Measurements from ENCODE around the gene LSG1.
"Not testable (repeated sequence)": the region's sequence is repeated elsewhere in the genome, so short reads cannot be mapped to it uniquely, and the experiment has no call there.

The LSG1 gene

DNA sequence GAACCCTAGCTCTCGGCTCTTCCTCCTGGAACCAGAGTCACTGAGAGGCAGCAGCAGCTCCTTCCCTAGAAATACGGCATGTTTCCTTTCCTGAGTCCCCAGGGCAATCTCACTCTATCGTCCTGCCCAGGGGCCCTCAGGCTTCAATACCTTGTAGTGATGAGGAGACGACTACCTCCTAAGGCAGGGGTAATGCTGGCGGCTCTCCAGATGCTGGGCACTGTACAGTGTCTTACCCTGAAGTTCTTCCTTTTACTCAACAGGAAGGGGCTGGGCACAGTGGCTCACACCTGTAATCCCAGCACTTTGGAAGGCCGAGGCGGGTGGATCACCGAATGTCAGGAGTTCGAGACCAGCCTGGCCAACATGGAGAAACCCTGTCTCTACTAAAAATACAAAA is 52.2 kb downstream of the LSG1 start:
- no peak for DNase-seq (ENCODE audit: low read depth in 1 of 2, low spot score in 1 of 2)

DNA sequence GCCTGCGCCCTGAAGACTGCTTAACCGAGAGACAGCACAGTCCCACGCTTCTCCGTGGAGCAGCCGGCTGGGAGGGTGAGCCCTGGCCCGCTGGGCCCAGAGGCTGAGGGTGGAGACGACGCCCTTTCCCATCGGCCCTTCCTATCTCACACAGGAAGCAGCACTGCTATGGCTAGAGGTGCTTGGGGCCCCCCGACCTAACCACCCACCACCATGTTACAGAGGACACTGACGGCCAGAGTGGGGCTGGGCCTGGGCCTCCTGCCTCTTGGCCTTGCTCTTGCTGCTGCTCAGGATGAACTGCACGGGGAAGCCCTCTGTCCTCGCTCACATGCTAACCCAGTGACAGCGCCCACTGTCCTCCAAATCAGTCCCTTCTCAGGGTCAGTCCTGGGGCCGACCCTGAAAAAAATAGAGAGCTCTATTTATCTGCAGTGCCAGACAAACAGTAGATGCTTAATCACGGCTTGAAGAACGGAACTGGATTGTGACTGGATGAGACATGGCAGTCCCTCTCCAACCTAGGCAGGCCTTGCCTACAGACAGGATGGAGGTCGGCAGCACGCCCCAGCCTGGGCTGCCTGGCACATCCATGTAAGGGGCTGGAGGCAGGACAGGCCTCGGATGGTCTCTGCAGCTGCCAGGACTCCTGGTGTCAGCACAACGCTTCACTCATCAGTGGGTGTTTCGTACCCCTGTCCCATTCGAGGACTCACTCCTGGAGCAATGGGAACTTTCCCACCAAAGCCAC is 53.0 kb downstream of the LSG1 start:
- DNase-seq (ENCODE audit: low read depth in 1 of 2, low spot score in 1 of 2) = no peak

DNA sequence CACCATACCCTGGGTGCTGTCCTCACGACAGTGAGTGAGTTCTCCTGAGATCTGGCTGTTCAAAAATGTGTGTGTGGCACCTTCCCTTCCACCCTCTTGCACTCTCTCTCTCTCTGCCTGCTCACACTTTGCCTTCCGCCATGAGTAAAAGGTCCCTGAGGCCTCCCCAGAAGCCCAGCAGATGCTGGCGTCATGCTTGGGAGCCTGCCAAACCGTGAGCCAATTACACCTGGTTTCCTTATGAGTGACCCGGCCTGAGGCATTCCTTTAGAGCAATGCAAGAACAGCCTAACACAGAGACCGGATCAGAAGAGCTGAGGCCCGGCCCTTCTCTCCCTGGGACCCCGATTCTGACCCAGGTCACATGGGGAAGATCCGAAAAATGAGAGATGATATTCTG is 54.2 kb downstream of the LSG1 start:
- DNase-seq (ENCODE audit: low read depth in 1 of 2, low spot score in 1 of 2) = no peak

DNA sequence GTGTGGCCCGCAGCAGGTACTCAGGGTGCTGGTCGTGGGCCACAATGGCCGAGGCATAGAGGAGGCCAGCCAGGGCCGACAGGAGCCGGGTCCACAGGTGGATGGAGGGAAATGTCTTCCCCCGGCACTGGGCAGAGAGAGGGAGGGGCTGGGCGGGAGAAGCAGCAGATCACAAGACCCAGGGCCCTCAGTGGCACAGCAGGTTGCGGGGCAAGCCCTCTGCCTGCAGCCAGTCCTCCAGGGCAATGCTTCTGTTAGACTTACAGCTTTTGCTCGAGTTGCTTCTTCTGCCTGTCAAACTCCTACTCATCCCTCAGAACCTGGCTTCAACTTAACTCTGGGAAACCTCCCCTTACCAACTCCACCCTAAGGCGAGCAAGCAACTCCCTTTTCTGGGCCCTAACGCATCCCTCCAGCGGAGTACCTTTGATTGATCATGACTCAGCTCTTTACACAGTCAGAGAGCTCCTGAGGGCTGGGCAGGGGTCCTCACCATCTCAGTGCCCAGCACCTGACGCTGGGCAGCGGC is 54.8 kb downstream of the LSG1 start:
- DNase-seq (ENCODE audit: low read depth in 1 of 2, low spot score in 1 of 2) = no peak

DNA sequence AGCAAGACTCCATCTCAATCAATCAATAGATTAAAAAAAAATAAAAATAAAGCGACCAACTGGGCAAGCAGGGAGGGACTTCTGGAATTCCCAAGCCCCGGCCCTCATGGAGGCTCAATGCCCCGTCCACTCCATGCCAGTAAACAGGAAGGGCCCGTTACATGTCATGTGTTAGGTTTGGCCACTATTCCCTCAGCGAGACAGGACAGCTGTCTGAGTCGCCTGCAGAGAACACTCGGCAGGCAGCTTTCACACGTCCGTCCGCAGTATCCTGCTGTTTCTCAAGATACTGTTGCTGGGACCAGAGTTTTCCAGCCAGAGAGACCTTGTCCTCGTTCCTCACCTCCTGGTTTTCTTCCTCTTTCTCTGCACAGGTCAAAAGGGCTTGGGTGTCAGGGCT is 56.8 kb downstream of the LSG1 start:
- DNase-seq (ENCODE audit: low read depth in 1 of 2, low spot score in 1 of 2) = no peak

DNA sequence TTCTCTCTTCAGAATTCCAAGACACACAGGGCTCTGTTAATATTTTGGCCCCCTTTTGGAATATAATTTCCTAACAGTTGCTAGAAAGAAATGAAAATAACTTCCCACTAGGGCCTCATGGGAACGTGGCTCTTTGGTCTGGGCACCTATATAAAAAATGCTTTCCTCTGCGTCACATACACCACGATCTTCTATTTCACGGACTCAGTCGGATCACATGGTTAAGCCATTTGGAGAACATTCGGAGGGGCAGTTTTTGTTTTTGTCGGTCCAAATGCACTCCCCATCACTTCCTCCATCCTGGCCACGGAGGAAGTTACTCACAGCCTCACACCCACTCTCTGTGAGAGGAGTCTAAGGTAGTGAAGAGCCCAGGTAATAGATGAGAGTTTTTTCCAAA is 59.8 kb downstream of the LSG1 start:
- DNase-seq (ENCODE audit: low read depth in 1 of 2, low spot score in 1 of 2) = no peak

DNA sequence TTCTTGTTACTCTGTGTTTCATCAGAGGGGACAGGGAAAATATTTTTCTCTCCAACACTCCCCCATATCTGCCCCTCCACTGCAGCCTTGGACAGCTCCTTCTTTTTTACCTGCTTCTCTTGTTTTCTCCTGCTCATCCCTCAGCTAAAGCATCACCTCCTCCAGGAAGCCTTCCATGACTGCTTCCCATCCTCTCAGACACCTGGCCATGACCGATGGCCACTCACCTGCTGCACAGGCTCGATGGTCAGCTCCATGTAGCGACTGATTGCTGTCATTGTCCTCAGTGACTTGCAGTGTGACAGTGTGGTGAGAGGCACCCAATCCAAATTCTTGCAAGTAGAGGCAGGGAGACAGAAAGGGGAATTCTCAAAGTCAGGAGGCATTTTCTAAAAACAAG is 61.3 kb downstream of the LSG1 start:
- no peak for DNase-seq (ENCODE audit: low read depth in 1 of 2, low spot score in 1 of 2)

DNA sequence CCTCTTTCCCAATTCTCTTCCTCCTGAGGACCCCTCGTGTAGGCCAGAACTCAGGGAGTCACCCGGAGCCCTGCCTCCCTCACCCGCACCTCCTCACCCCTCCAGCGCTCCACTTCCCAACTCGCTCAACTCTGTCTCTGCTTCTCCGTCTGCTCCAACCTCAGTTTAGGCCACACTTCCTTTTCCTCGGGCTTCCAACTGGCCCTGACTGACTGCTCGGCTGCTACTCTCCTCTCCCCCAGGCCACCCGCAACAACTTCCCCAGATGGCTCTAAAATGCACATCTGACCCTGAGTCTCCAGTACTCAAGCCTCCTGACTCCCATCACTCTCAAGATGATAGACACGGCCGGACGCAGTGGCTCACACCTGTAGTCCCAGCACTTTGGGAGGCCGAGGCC is 62.4 kb downstream of the LSG1 start:
- no peak for DNase-seq (ENCODE audit: low read depth in 1 of 2, low spot score in 1 of 2)

DNA sequence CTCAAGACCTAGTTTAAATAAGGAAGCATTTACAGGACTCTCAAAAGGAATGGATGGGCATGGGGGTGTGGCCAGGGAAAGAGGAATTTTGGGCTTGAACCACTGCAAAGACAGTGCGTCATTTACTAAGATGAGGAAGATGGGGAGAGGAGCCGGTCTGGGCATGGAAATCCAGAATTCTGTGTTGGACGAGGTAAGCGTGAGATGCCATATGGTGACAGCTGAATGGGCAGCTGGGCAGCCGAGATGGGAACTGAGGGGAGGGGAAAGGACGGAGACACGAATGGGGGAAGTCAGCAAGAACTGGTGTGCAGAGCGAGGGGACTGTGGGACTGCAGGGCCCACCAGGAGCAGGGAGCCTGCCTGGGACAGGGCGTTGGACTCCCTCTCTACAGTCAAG is 63.0 kb downstream of the LSG1 start:
- no peak for DNase-seq (ENCODE audit: low read depth in 1 of 2, low spot score in 1 of 2)

DNA sequence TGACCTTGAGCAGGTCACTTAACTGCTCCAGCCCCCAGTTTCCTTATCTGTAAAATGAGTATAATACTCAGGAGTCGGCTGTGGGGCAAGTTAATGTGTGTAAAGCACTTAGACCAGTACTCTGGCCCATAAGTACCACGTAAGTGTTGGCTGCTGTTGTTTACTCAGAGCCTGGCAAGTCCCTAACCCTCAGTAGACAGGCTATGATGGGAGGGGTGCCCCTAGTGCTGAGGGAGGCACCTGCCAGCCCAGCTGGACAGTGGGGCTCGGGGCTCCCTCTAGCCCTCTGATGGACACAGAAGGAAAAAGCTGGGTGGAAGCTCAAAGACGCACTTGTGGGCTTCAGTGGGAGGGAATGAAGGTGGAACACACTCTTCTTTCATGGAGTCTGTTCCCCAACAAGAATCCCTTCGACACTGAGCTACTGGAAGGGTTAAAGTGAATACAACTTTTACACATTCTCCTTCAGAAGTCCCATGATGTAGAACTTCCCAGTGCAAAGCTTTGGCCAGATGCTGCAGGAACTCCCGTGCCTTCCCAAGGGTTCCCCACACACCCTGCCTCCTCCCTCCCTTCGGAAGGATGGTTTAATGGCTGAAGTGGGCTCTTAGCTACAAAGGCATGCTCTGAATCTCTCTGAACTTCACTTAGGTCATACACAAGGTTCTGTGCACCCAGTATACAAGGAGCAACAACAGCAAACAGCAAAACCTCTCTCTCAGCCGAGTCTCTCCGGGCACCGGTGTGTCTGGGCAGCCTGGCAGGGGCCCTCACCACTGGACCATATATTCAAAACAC is 64.2 kb downstream of the LSG1 start:
- DNase-seq (ENCODE audit: low read depth in 1 of 2, low spot score in 1 of 2) = no peak

DNA sequence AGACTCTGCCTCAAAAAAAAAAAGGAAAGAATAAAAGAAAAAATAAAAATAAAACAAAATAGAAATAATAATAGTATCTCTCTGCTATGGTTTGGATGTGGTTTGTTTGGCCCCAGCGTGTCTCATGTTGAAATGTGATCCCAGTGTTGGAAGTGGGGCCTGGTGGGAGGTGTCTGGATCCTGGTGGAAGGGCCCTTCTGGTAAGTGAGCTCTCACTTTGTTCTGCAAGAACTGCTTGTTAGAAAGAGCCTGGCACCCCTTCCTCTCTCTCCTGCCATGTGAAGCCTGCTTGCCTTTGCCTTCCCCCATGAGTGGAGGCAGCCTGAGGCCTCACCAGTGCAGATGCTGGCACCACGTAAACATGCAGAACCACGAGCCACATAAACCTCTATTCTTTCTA is 65.0 kb downstream of the LSG1 start:
- no peak for DNase-seq (ENCODE audit: low read depth in 1 of 2, low spot score in 1 of 2)

DNA sequence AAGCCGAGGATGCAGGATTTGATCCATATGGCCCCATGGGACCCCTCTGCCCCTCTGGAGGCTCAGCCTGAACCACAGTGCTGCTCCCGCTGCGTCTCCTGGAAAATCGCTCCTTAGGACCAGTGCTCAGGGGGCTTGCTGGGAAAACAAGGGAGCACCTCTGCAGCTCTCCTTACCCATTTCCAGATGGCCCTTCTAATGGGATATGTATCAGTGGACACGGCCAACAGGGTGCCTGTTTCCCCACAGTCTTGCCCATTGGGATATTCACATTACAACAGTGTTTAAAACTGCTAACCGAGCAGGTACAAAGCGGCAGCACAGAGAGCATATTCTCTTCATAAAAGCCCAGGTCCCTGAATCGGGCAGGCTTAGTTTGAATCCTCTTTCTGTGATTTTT is 65.8 kb downstream of the LSG1 start:
- DNase-seq (ENCODE audit: low read depth in 1 of 2, low spot score in 1 of 2) = no peak

DNA sequence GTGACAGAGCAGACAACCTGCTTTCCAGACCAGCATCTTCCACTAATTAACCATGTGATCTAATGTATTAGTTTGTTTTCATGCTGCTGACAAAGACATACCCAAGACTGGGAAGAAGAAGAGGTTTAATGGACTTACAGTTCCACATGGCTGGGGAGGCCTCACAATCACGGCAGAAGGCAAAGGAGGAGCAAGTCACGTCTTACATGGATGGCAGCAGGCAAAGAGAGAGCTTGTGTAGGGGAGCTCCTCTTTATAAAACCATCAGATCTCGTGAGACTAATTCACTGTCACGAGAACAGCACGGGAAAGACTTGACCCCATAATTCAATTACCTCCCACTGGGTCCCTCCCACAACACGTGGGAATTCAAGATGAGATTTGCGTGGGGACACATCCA is 66.7 kb downstream of the LSG1 start:
- DNase-seq (ENCODE audit: low read depth in 1 of 2, low spot score in 1 of 2) = not testable (repeated sequence)

DNA sequence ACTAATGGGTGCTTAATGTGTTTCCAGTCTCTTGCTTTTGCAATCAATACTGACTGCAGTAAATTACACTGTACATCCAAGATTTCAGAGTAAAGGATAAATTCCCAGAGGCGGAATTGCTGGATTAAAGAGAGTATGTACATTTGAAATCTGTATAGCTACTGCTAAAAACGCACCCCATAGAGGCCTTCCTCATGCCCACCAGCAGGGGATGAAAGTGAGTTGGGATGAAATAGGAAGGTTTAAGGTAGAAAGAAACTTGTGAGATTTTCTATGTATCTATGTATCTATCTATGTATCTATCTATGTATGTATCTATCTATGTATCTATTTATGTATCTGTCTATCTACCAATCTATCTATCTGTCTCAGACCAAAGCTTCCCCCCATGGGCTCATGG is 67.2 kb downstream of the LSG1 start:
- DNase-seq (ENCODE audit: low read depth in 1 of 2, low spot score in 1 of 2) = no peak

DNA sequence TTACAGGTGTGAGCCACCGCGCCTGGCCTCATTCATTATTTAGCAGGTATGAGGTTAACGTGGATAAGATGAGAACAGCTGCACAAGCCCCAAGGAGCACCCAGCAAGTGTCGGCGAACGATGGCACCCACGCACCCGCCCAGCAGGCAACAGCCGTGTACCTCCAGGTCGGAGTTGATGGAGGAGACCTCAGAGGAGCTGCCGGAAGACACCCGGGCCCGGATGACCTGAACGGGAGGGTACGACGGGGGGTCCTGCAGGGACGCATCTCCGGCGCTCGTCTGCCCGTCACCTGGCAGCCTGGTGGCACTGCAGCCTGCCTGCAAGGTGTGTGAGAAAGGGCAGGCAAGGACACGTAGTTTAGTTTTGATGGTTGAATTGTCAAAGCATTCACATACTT is 67.9 kb downstream of the LSG1 start:
- no peak for DNase-seq (ENCODE audit: low read depth in 1 of 2, low spot score in 1 of 2)

DNA sequence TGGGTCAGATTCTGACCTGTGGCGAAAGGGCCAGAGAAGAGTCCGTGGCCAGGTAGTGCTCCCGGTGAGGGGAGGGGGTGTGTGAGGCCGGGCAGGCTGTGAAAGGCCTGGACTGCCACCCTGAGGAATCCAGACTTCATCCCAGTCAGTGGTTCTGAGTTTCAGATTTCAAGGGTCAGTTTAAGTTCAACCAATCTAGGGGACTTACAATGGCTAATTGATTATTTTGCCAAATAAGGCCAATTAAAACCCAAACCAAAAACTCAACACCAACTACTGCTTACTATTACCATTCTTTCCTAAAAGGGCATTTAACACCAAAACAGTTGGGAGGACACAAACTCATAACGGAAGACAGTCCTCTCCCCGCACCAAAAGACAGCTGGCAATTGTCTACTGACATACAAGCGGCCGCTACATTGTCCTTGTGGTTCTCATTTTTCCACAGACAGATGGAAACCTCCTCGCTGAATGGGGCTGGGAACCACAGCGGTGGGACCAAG is 69.3 kb downstream of the LSG1 start:
- no peak for DNase-seq (ENCODE audit: low read depth in 1 of 2, low spot score in 1 of 2)

DNA sequence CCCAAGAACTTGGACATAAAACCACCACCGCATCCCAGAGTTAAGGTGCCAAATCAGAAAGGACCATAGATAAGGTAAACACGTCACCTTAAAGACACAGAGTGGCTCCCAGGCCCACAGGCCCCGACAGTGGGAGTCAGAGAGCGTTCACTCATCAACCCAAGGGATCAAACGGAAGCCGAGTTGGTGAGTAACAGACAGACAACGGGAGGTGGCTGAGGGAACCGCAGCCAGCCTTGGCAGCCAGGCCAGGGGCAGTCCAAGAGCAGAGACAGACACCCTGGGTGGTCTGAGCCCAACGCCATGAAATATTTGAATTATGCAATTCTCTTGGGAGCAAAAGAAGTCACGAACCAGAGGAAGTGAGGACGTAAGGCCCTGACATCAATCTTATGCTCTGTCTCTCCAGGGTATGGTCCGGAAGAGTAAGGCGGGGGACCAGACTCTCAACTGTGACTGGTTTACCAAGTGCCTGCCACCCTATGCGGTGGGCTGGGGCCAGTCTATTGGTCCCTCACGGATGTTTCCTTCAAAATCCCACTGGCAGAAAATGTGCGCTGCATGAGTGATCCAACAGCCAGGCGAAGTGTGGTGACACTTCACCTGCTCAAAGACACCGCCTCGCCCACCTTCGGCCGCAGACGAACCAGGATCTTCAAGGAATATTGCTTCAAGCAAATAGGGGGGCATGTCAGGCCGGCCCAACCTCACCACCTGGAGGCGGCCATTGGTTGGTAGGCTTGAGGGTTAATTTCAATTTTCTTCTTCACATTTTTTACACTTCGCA is 73.0 kb downstream of the LSG1 start:
- DNase-seq (ENCODE audit: low read depth in 1 of 2, low spot score in 1 of 2) = no peak

DNA sequence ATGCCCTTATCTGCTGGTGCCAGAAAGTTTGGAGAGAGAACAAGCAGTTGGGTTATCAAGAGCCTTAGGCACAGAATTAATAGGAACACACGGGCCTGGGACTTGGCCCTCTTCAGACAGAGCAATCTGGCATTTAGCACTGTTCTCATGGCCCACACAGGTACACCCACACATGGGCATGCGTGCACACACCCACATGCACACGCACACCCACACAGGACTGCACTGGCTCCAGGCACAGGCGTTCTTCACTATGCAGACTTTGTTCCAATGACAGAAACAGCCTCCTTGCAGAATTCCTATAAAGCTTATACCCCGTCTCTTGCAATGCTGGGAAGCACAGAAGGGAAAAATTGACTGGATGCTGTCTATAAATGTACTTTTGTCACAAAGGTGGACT is 75.1 kb downstream of the LSG1 start:
- DNase-seq (ENCODE audit: low read depth in 1 of 2, low spot score in 1 of 2) = no peak

DNA sequence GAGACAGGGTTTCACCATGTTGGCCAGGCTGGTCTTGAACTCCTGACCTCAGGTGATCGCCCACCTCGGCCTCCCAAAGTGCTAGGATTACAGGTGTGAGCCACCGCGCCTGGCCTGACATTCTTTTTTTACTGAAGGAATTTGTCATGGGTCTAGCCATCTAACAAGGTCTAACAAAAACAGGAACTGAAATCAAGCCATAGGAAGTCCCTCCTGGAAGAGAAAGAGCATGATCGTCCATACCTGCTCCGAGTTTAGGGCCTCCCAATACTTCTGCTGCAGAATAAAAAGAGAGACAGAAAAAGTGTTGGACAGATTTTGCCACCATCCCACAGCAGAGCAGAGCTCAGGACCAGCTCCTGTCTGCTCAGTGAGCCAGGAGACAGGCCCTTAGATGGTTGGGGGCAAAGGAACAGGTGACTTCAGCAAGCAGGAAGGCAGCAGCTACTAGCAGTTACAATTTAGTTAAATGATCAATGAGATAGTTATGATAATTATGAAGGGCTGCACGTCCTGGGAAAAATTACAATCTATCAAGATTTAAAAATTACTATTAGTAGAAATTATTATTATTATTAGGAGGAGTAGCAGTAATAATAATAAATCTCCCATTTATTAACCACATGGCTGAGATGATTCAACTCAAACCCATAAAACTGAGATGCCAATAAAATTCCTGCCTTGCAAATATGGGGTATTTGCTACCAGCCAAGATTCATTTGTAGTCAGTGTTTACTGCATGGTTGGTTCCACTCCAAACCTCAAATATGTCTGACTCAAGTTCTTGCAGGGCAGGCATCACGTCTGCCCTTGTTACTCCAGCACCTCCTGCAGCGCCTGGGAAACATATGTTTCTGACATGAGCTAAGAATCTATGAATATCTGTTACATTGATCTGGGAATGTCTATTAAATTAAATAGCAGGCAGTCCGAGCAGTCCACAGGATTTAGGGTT is 78.9 kb downstream of the LSG1 start:
- DNase-seq (ENCODE audit: low read depth in 1 of 2, low spot score in 1 of 2) = no peak

Measured in activated T-helper 1 cell treated with anti-CD3 and anti-CD28 coated beads, Interleukin-2, amount 50 U/mL, for 16 hours (primary cell).